Measurements from ENCODE around the gene BFSP1. TPM values are rescaled to one million over a fixed set of nuclear protein-coding genes. Genes with fewer than 3 reads are reported as not detected.

The BFSP1 gene
- total RNA-seq, 1 donor from 2014 or later = 4.2 TPM

GRCh38 chr20:17556837-17557674, 25.9 kb upstream of the BFSP1 start:
- FAIRE-seq (no peak), DNase-seq (ENCODE audit: low read depth) (peak; percentile 56)
- no peaks in the 10 kb centered on the region for H3K27me3 Mint-ChIP-seq (ENCODE audit: low read depth, unreplicated experiment)
- H2AFZ ChIP-seq (ENCODE audit: low read depth, low read length) = peak overlapping the region; percentile 30
- TF ChIP-seq, protein P1, sequence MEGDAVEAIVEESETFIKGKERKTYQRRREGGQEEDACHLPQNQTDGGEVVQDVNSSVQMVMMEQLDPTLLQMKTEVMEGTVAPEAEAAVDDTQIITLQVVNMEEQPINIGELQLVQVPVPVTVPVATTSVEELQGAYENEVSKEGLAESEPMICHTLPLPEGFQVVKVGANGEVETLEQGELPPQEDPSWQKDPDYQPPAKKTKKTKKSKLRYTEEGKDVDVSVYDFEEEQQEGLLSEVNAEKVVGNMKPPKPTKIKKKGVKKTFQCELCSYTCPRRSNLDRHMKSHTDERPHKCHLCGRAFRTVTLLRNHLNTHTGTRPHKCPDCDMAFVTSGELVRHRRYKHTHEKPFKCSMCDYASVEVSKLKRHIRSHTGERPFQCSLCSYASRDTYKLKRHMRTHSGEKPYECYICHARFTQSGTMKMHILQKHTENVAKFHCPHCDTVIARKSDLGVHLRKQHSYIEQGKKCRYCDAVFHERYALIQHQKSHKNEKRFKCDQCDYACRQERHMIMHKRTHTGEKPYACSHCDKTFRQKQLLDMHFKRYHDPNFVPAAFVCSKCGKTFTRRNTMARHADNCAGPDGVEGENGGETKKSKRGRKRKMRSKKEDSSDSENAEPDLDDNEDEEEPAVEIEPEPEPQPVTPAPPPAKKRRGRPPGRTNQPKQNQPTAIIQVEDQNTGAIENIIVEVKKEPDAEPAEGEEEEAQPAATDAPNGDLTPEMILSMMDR (IDR thresholded peaks at IDR 0.05; ENCODE audit: insufficient read depth, low read depth, low read length) = no peak
- TF ChIP-seq EZH2 (IDR thresholded peaks at IDR 0.05; ENCODE audit: insufficient read depth, low read length) = no peak
- no peaks in the 10 kb centered on the region for H3K36me3 Mint-ChIP-seq (ENCODE audit: low read depth, unreplicated experiment)
- H3K79me2 ChIP-seq (ENCODE audit: insufficient read depth, low read length) = no peaks in the 10 kb centered on the region
- peak overlapping the region; percentile 100 for H3K27ac ChIP-seq (ENCODE audit: low read depth, low read length)
- H3K4me3 Mint-ChIP-seq (ENCODE audit: unreplicated experiment) = no peak overlapping the region
- no peaks in the 10 kb centered on the region for H3K9me3 ChIP-seq (ENCODE audit: insufficient read depth, low read depth, low read length)
- H3K27me3 ChIP-seq (ENCODE audit: insufficient read depth, low read length) = no peaks in the 10 kb centered on the region
- peaks cover 45% of the 10 kb centered on the region for H3K4me1 Mint-ChIP-seq (ENCODE audit: low read depth, unreplicated experiment)
- H3K36me3 ChIP-seq (ENCODE audit: insufficient read depth, low read length) = no peaks in the 10 kb centered on the region
- H3K9me3 Mint-ChIP-seq (ENCODE audit: unreplicated experiment) = no peaks in the 10 kb centered on the region
- no peaks in the 10 kb centered on the region for H4K20me1 ChIP-seq (ENCODE audit: insufficient read depth, low read length)
- H3K9ac ChIP-seq (ENCODE audit: low read length) = peak overlapping the region; percentile 90
- peak overlapping the region; percentile 58 for H3K4me3 ChIP-seq (ENCODE audit: insufficient read depth, low read depth, low read length)
- H3K4me1 ChIP-seq (ENCODE audit: insufficient read depth, low read length) = peaks cover 32% of the 10 kb centered on the region
- H3K27ac Mint-ChIP-seq (ENCODE audit: unreplicated experiment) = peak overlapping the region; percentile 99
- peak overlapping the region; percentile 87 for H3K4me2 ChIP-seq (ENCODE audit: low read length)

DNA sequence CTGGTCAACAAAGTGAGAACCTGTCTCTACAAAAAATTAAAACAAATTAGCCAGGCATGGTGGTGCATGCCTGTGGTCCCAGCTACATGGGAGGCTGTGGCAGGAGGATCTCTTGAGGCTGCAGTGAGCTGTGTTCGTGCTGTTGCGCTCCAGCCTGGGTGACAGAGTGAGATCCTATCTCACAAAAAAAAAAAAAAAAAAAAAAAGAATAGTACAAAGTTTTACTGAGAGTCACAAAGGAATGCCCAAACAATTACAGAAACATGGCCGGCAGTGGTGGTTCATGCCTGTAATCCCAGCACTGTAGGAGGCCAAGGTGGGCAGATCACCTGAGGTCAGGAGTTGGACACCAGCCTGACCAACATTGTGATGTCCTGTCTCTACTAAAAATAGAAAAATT, 23.9 kb upstream of the BFSP1 start:
- no peak overlapping the region for H3K27ac ChIP-seq (ENCODE audit: low read depth, low read length)
- no peaks in the 10 kb centered on the region for H4K20me1 ChIP-seq (ENCODE audit: insufficient read depth, low read length)
- H3K27ac Mint-ChIP-seq (ENCODE audit: unreplicated experiment) = no peak overlapping the region
- H3K9me3 Mint-ChIP-seq (ENCODE audit: unreplicated experiment) = no peaks in the 10 kb centered on the region
- H3K9ac ChIP-seq (ENCODE audit: low read length) = no peak overlapping the region
- H3K4me1 Mint-ChIP-seq (ENCODE audit: low read depth, unreplicated experiment) = peaks cover 35% of the 10 kb centered on the region
- no peak overlapping the region for H2AFZ ChIP-seq (ENCODE audit: low read depth, low read length)
- no peaks in the 10 kb centered on the region for H3K9me3 ChIP-seq (ENCODE audit: insufficient read depth, low read depth, low read length)
- no peak for DNase-seq (ENCODE audit: low read depth)
- H3K27me3 ChIP-seq (ENCODE audit: insufficient read depth, low read length) = no peaks in the 10 kb centered on the region
- no peaks in the 10 kb centered on the region for H3K27me3 Mint-ChIP-seq (ENCODE audit: low read depth, unreplicated experiment)
- H3K36me3 Mint-ChIP-seq (ENCODE audit: low read depth, unreplicated experiment) = no peaks in the 10 kb centered on the region
- H3K36me3 ChIP-seq (ENCODE audit: insufficient read depth, low read length) = no peaks in the 10 kb centered on the region
- H3K4me1 ChIP-seq (ENCODE audit: insufficient read depth, low read length) = peaks cover 32% of the 10 kb centered on the region
- H3K79me2 ChIP-seq (ENCODE audit: insufficient read depth, low read length) = no peaks in the 10 kb centered on the region
- no peak overlapping the region for H3K4me2 ChIP-seq (ENCODE audit: low read length)
- no peak overlapping the region for H3K4me3 ChIP-seq (ENCODE audit: insufficient read depth, low read depth, low read length)
- no peak for FAIRE-seq
- TF ChIP-seq EZH2 (IDR thresholded peaks at IDR 0.05; ENCODE audit: insufficient read depth, low read length) = no peak
- TF ChIP-seq, protein P1 (IDR thresholded peaks at IDR 0.05; ENCODE audit: insufficient read depth, low read depth, low read length) = no peak
- H3K4me3 Mint-ChIP-seq (ENCODE audit: unreplicated experiment) = no peak overlapping the region

DNA sequence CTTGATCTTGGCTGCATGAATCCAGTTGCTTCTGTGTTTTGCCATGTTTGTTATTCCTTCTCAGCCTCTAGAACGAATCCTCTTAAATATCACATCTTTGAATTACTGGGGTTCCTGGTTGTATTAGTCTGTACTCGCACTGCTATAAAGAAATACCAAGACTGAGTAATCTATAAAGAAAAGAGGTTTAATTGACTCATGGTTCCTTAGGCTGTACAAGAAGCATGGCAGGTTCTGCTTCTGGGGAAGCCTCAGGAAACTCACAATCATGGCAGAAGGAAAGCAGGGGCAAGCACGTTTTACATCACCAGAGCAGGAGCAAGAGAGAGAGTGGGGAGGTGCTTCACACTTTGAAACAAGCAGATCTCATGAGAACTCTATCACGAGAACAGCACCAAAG, 18.0 kb upstream of the BFSP1 start:
- TF ChIP-seq EZH2 (IDR thresholded peaks at IDR 0.05; ENCODE audit: insufficient read depth, low read length) = no peak
- TF ChIP-seq, protein P1 (IDR thresholded peaks at IDR 0.05; ENCODE audit: insufficient read depth, low read depth, low read length) = no peak
- no peak overlapping the region for H2AFZ ChIP-seq (ENCODE audit: low read depth, low read length)
- H3K4me3 ChIP-seq (ENCODE audit: insufficient read depth, low read depth, low read length) = no peak overlapping the region
- peaks cover 2% of the 10 kb centered on the region for H3K4me1 ChIP-seq (ENCODE audit: insufficient read depth, low read length)
- H3K27me3 Mint-ChIP-seq (ENCODE audit: low read depth, unreplicated experiment) = no peaks in the 10 kb centered on the region
- H4K20me1 ChIP-seq (ENCODE audit: insufficient read depth, low read length) = no peaks in the 10 kb centered on the region
- H3K27me3 ChIP-seq (ENCODE audit: insufficient read depth, low read length) = no peaks in the 10 kb centered on the region
- no peak overlapping the region for H3K9ac ChIP-seq (ENCODE audit: low read length)
- H3K36me3 ChIP-seq (ENCODE audit: insufficient read depth, low read length) = no peaks in the 10 kb centered on the region
- no peak overlapping the region for H3K4me3 Mint-ChIP-seq (ENCODE audit: unreplicated experiment)
- no peaks in the 10 kb centered on the region for H3K36me3 Mint-ChIP-seq (ENCODE audit: low read depth, unreplicated experiment)
- H3K4me2 ChIP-seq (ENCODE audit: low read length) = no peak overlapping the region
- H3K9me3 ChIP-seq (ENCODE audit: insufficient read depth, low read depth, low read length) = no peaks in the 10 kb centered on the region
- H3K4me1 Mint-ChIP-seq (ENCODE audit: low read depth, unreplicated experiment) = no peaks in the 10 kb centered on the region
- no peak overlapping the region for H3K27ac Mint-ChIP-seq (ENCODE audit: unreplicated experiment)
- no peaks in the 10 kb centered on the region for H3K9me3 Mint-ChIP-seq (ENCODE audit: unreplicated experiment)
- DNase-seq (ENCODE audit: low read depth) (no peak), FAIRE-seq (no peak)
- no peak overlapping the region for H3K27ac ChIP-seq (ENCODE audit: low read depth, low read length)
- H3K79me2 ChIP-seq (ENCODE audit: insufficient read depth, low read length) = no peaks in the 10 kb centered on the region

All from astrocyte (in vitro differentiated cells and primary cell).